Breast epithelium (tissue), 3 donors: ENCODE data around the gene CNTRL.

Source experiments
- POLR2AphosphoS5 ChIP-seq, 3 donors: sonication (generic); formaldehyde crosslinking; IDR thresholded peaks; one replicate each; pipeline ENCODE4 v1.6.1; 2017; ENCODE audit warnings: antibody characterized with exemption in 3 of 3
- TF ChIP-seq, protein P1 (sequence below), 3 donors: fragments of 450-650 bp; IDR thresholded peaks; one replicate each; pipeline ENCODE4 v1.5.1; 2016 to 2017; ENCODE audit warnings: antibody characterized with exemption in 3 of 3, mild to moderate bottlenecking in 3 of 3, moderate library complexity in 3 of 3

DNA sequence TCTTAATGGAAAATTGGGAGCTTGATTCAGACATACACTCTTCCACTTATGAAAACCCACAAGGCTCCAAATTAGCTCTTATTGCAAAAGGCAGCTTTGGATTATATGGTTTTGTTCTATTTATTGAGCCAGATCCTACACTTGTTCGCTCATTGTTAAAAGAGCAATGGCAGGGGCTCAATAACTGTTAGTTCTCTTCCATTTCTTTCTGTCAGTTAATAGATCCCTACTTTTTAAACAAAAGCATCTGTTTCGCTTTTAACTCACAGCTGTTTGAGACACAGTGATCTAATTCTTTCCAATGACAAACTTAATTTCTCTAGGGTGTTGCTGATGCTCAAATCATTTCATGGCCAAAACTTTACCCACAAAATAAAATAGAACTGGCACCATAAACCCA is 36.4 kb upstream of the CNTRL start:
- no peak for TF ChIP-seq POLR2AphosphoS5 (IDR thresholded peaks at IDR 0.05)
- TF ChIP-seq, protein P1, sequence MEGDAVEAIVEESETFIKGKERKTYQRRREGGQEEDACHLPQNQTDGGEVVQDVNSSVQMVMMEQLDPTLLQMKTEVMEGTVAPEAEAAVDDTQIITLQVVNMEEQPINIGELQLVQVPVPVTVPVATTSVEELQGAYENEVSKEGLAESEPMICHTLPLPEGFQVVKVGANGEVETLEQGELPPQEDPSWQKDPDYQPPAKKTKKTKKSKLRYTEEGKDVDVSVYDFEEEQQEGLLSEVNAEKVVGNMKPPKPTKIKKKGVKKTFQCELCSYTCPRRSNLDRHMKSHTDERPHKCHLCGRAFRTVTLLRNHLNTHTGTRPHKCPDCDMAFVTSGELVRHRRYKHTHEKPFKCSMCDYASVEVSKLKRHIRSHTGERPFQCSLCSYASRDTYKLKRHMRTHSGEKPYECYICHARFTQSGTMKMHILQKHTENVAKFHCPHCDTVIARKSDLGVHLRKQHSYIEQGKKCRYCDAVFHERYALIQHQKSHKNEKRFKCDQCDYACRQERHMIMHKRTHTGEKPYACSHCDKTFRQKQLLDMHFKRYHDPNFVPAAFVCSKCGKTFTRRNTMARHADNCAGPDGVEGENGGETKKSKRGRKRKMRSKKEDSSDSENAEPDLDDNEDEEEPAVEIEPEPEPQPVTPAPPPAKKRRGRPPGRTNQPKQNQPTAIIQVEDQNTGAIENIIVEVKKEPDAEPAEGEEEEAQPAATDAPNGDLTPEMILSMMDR (IDR thresholded peaks at IDR 0.05), result no peak
